ENCODE measurements around the gene DNMBP. TPM values are rescaled to one million over a fixed set of nuclear protein-coding genes. Genes with fewer than 3 reads are reported as not detected.
"Not testable (repeated sequence)": the region's sequence is repeated elsewhere in the genome, so short reads cannot be mapped to it uniquely, and the experiment has no call there.

Gene DNMBP
- total RNA-seq, 1 donor from 2014 or later, result 63.2 TPM

GRCh38 chr10:99963467-99964165 is 46.1 kb downstream of the DNMBP start:
- DNase-seq (ENCODE audit: extremely low read depth, low read depth, low spot score), result not testable (repeated sequence)

GRCh38 chr10:99958806-99959205 is 50.9 kb downstream of the DNMBP start:
- no peak for DNase-seq (ENCODE audit: extremely low read depth, low read depth, low spot score)

GRCh38 chr10:99958302-99958701 is 51.4 kb downstream of the DNMBP start:
- no peak for DNase-seq (ENCODE audit: extremely low read depth, low read depth, low spot score)

GRCh38 chr10:99953510-99953909 is 56.2 kb downstream of the DNMBP start:
- DNase-seq (ENCODE audit: extremely low read depth, low read depth, low spot score), result not testable (repeated sequence)

GRCh38 chr10:99952799-99953198 is 56.9 kb downstream of the DNMBP start:
- DNase-seq (ENCODE audit: extremely low read depth, low read depth, low spot score), result no peak

- not testable (repeated sequence) for DNase-seq (ENCODE audit: extremely low read depth, low read depth, low spot score)
These were observed 63.7 kb downstream of the DNMBP start for GRCh38 chr10:99946051-99946450.

GRCh38 chr10:99945263-99945662 is 64.5 kb downstream of the DNMBP start:
- no peak for DNase-seq (ENCODE audit: extremely low read depth, low read depth, low spot score)

- no peak for DNase-seq (ENCODE audit: extremely low read depth, low read depth, low spot score)
These were observed 64.9 kb downstream of the DNMBP start for GRCh38 chr10:99944860-99945259.

GRCh38 chr10:99943908-99944307 is 65.8 kb downstream of the DNMBP start:
- DNase-seq (ENCODE audit: extremely low read depth, low read depth, low spot score), result no peak

GRCh38 chr10:99941942-99942820 is 67.6 kb downstream of the DNMBP start:
- no peak for DNase-seq (ENCODE audit: extremely low read depth, low read depth, low spot score)

- DNase-seq (ENCODE audit: extremely low read depth, low read depth, low spot score), result no peak
These were observed 71.2 kb downstream of the DNMBP start for GRCh38 chr10:99938563-99938962.

- DNase-seq (ENCODE audit: extremely low read depth, low read depth, low spot score), result no peak
These were observed 72.1 kb downstream of the DNMBP start for GRCh38 chr10:99937630-99938029.

- DNase-seq (ENCODE audit: extremely low read depth, low read depth, low spot score), result not testable (repeated sequence)
These were observed 77.4 kb downstream of the DNMBP start for GRCh38 chr10:99932203-99932957.

GRCh38 chr10:99930731-99931550 is 78.8 kb downstream of the DNMBP start:
- no peak for DNase-seq (ENCODE audit: extremely low read depth, low read depth, low spot score)

- DNase-seq (ENCODE audit: extremely low read depth, low read depth, low spot score), result no peak
These were observed 80.4 kb downstream of the DNMBP start for GRCh38 chr10:99929360-99929759.

GRCh38 chr10:99927721-99928280 is 81.9 kb downstream of the DNMBP start:
- no peak for DNase-seq (ENCODE audit: extremely low read depth, low read depth, low spot score)

- no peak for DNase-seq (ENCODE audit: extremely low read depth, low read depth, low spot score)
These were observed 82.6 kb downstream of the DNMBP start for GRCh38 chr10:99926925-99927720.

- DNase-seq (ENCODE audit: extremely low read depth, low read depth, low spot score), result no peak
These were observed 85.1 kb downstream of the DNMBP start for GRCh38 chr10:99924451-99925255.

Data from glomerular endothelial cell (primary cell).